ENCODE data around the gene DHODH. TPM values are rescaled to one million over a fixed set of nuclear protein-coding genes. Genes with fewer than 3 reads are reported as not detected.

Gene DHODH
- total and polyA plus RNA-seq, 2 donors (not counting 3 experiments of a cell fraction or from before 2014, with no cell fraction given) = 5.8 to 9.2 TPM

GRCh38 chr16:71986131-71986530, 22.4 kb upstream of the DHODH start:
- dilution Hi-C loops (cut with MboI; ENCODE audit: extremely low pct_ligation_motif_present, low sequenced_read_pairs) = no loop called here
- Histone ChIP-seq H3K4me3 (replicated peaks in 1 of 3; ENCODE audit: insufficient read depth in 1 of 3, low read depth in 1 of 3, low read length in 3 of 3) (no peak overlapping the region), H3K4me1 (ENCODE audit: control insufficient read depth, extremely low read depth, insufficient read depth, low read length) (no peaks in the 10 kb centered on the region), H2AFZ (ENCODE audit: low read depth, low read length) (no peak overlapping the region), H3K4me2 (ENCODE audit: insufficient read depth, low read length) (no peak overlapping the region), H3K27ac (ENCODE audit: insufficient read depth, low read depth, low read length) (no peak overlapping the region), H3K9me3 (replicated peaks; ENCODE audit: control insufficient read depth, insufficient read depth, low read length) (no peaks in the 10 kb centered on the region), H3K27me3 (ENCODE audit: control insufficient read depth in 2 of 2, insufficient read depth in 2 of 2, low read length in 2 of 2) (peaks cover 0 to 1% of the 10 kb centered on the region in 2 experiments), H3K36me3 (ENCODE audit: control insufficient read depth in 2 of 2, extremely low read depth in 1 of 2, insufficient read depth in 2 of 2, low read length in 2 of 2) (no peaks in the 10 kb centered on the region), H4K20me1 (replicated peaks; ENCODE audit: control insufficient read depth, extremely low read depth, insufficient read depth, low read length) (no peaks in the 10 kb centered on the region), H3K9me1 (replicated peaks; ENCODE audit: control insufficient read depth, extremely low read depth, insufficient read depth, low read length) (no peaks in the 10 kb centered on the region), H3K9ac (replicated peaks; ENCODE audit: extremely low read depth, insufficient read depth, low read length) (no peak overlapping the region), H3K79me2 (ENCODE audit: control insufficient read depth, insufficient read depth, low read length) (no peaks in the 10 kb centered on the region)
- DNase-seq (ENCODE audit: low read depth, low spot score) (no peak), FAIRE-seq (no peak)
- intact Hi-C loops (cut with micrococcal nuclease) = no loop called here
- POLR2A ChIA-PET = no interaction called here
- CTCF ChIA-PET = no interaction called here
- TF ChIP-seq CTCF (IDR thresholded peaks at IDR 0.05; ENCODE audit: extremely low read depth in 1 of 2, insufficient read depth in 1 of 2, low read depth in 1 of 2, low read length in 2 of 2) (no peak), JUN (IDR thresholded peaks at IDR 0.05; ENCODE audit: borderline replicate concordance, insufficient read depth, insufficient read length, low read depth) (no peak), POLR2A (IDR thresholded peaks at IDR 0.05; ENCODE audit: low read depth, low read length) (no peak), EZH2 (IDR thresholded peaks at IDR 0.05; ENCODE audit: borderline replicate concordance, low read depth, low read length, severe bottlenecking) (no peak), MYC (IDR thresholded peaks at IDR 0.05; ENCODE audit: low read depth, low read length) (no peak), POLR2AphosphoS5 (IDR thresholded peaks at IDR 0.05; ENCODE audit: insufficient read depth, low read depth, low read length) (no peak), GATA2 (IDR thresholded peaks at IDR 0.05; ENCODE audit: insufficient read depth, insufficient read length, low read depth, low read length) (no peak), MAX (IDR thresholded peaks at IDR 0.05; ENCODE audit: insufficient read depth, insufficient read length) (no peak), FOS (IDR thresholded peaks at IDR 0.05; ENCODE audit: borderline replicate concordance, insufficient read depth, low read length) (no peak)
- no TSS peak for BruUV-seq (replicated peaks)
